ENCODE measurements around the gene PDLIM4. TPM values are rescaled to one million over a fixed set of nuclear protein-coding genes. Genes with fewer than 3 reads are reported as not detected.

Gene PDLIM4, protein sequence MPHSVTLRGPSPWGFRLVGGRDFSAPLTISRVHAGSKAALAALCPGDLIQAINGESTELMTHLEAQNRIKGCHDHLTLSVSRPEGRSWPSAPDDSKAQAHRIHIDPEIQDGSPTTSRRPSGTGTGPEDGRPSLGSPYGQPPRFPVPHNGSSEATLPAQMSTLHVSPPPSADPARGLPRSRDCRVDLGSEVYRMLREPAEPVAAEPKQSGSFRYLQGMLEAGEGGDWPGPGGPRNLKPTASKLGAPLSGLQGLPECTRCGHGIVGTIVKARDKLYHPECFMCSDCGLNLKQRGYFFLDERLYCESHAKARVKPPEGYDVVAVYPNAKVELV
- 20.0 TPM for polyA plus RNA-seq (2013, experiment 1 of 2)
- 18.6 TPM for polyA plus RNA-seq (2013, experiment 2 of 2)

DNA sequence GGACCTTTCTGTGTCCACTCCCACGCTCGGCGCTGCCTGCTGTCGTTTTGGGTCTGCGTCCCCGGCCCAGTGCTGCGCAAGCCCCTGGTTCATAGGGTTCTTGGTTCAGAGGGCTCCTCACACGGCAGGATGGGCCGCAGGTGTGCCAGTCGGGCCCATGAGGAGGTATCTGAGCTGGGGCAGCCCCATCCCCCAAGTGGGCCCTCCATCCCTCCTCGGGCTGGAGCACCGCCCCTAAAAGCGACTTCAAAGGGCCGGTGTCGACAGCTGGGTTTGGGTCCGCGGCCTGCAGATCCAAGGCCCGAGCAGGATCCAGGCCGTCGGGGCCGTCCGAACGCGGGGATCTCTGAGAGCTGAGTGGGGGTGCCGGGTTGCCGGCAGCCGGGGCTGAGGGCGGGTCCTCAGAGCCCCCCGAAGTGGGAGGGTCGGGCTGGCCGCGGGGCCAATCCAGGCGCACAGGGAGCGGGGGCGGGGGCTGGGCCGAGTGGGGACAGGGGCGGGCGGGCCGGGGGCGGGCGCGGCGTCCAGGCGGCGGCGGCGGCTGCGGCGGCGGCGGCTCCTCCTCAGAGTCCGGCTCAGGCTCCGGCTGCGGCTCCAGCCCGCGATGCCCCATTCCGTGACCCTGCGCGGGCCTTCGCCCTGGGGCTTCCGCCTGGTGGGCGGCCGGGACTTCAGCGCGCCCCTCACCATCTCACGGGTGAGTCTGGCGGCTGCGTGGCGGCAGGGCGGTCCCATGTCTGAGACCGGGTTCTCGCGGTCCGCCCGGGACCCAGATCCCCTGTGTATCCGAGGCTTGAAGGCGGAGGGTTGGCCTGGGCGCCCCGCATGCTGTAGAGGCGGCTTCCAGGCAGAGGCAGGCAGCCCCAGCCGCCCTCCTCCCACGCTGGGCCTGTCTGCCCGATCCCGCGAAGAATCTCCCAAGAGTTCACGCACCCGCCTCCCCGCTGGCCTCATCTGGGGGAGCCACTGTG, at the start of gene PDLIM4:
TSS of gene PDLIM4 (plus strand) at position 566 of the 971 bp plus-strand sequence. CDS start at position 605, 39 bp downstream.
- peak; percentile 71 for DNase-seq (ENCODE audit: low spot score)
- H3K14ac ChIP-seq (ENCODE audit: low read length) = peak within 1 kb of the TSS; percentile 97
- peak within 1 kb of the TSS; percentile 97 for H3K4me2 ChIP-seq (ENCODE audit: insufficient read depth, low read length, poor library complexity, severe bottlenecking)
- H3K9me3 ChIP-seq (replicated peaks in 1 of 2; ENCODE audit: control insufficient read depth in 2 of 2, insufficient read depth in 1 of 2, low read depth in 1 of 2, low read length in 2 of 2) = no peaks in the 10 kb centered on the region
- H3K27me3 ChIP-seq (ENCODE audit: control insufficient read depth in 3 of 3, insufficient read depth in 3 of 3, low read depth in 1 of 3, low read length in 3 of 3) = peaks cover 0 to 35% (median 3%) of the 10 kb centered on the region in 3 experiments
- peak within 1 kb of the TSS; percentile 75 for H3K23ac ChIP-seq (ENCODE audit: low read depth, low read length, poor library complexity)
- H2BK120ac ChIP-seq (ENCODE audit: low read depth, low read length) = peak within 1 kb of the TSS; percentile 76
- peak within 1 kb of the TSS; percentile 50 for H2BK12ac ChIP-seq (ENCODE audit: low read length)
- H2BK15ac ChIP-seq (ENCODE audit: low read length) = peak within 1 kb of the TSS; percentile 97
- peak within 1 kb of the TSS; percentile 95 for H4K8ac ChIP-seq (ENCODE audit: low read depth, low read length)
- H2AK5ac ChIP-seq (ENCODE audit: low read depth, low read length) = peak within 1 kb of the TSS; percentile 10
- peak within 1 kb of the TSS; percentile 49 for H2BK5ac ChIP-seq (ENCODE audit: low read length)
- no CpG with 5 or more reads among the region's 88 CpGs for WGBS, 2 donors (ENCODE audit: extremely low coverage in 2 of 2, insufficient read length in 2 of 2, insufficient replicate concordance in 1 of 2)
- no peaks in the 10 kb centered on the region for H3K79me1 ChIP-seq (ENCODE audit: low read depth, low read length)
- H2AFZ ChIP-seq (ENCODE audit: low read length) = peak within 1 kb of the TSS; percentile 64
- H3K4me1 ChIP-seq (ENCODE audit: control insufficient read depth in 2 of 2, insufficient read depth in 1 of 2, low read depth in 1 of 2, low read length in 2 of 2) = peaks cover 0 to 35% of the 10 kb centered on the region in 2 donors
- H3K4ac ChIP-seq (ENCODE audit: low read length) = peak within 1 kb of the TSS; percentile 91
- H3K4me3 ChIP-seq (ENCODE audit: low read length in 2 of 2) = peak within 1 kb of the TSS in 1 of 2 donors; percentile 88
- peak within 1 kb of the TSS; percentile 94 for H3K9ac ChIP-seq (ENCODE audit: low read depth, low read length, poor library complexity)
- H4K91ac ChIP-seq (ENCODE audit: low read depth, low read length, poor library complexity) = peak within 1 kb of the TSS; percentile 53
- H3K27ac ChIP-seq (replicated peaks; ENCODE audit: low read length) = no peak within 1 kb of the TSS
- peak within 1 kb of the TSS; percentile 98 for H3K18ac ChIP-seq (ENCODE audit: low read length)
- H3K36me3 ChIP-seq (replicated peaks in 1 of 2; ENCODE audit: control insufficient read depth in 2 of 2, insufficient read depth in 2 of 2, low read length in 2 of 2) = peaks cover 0 to 2% of the 10 kb centered on the region in 2 donors

- Histone ChIP-seq H4K8ac (ENCODE audit: low read depth, low read length) (no peak overlapping the region), H3K23ac (ENCODE audit: low read depth, low read length, poor library complexity) (no peak overlapping the region), H2AK5ac (ENCODE audit: low read depth, low read length) (no peak overlapping the region), H3K4ac (ENCODE audit: low read length) (no peak overlapping the region), H2BK15ac (ENCODE audit: low read length) (no peak overlapping the region), H3K27me3 (ENCODE audit: control insufficient read depth in 3 of 3, insufficient read depth in 3 of 3, low read depth in 1 of 3, low read length in 3 of 3) (no peaks in the 10 kb centered on the region), H3K18ac (ENCODE audit: low read length) (no peak overlapping the region), H2BK5ac (ENCODE audit: low read length) (no peak overlapping the region), H3K4me3 (ENCODE audit: low read length in 2 of 2) (no peak overlapping the region), H3K4me1 (ENCODE audit: control insufficient read depth in 2 of 2, insufficient read depth in 1 of 2, low read depth in 1 of 2, low read length in 2 of 2) (peaks cover 0 to 7% of the 10 kb centered on the region in 2 donors), H3K79me1 (ENCODE audit: low read depth, low read length) (no peaks in the 10 kb centered on the region), H2BK120ac (ENCODE audit: low read depth, low read length) (no peak overlapping the region), H4K91ac (ENCODE audit: low read depth, low read length, poor library complexity) (no peak overlapping the region), H3K9me3 (replicated peaks in 1 of 2; ENCODE audit: control insufficient read depth in 2 of 2, insufficient read depth in 1 of 2, low read depth in 1 of 2, low read length in 2 of 2) (no peaks in the 10 kb centered on the region), H2BK12ac (ENCODE audit: low read length) (no peak overlapping the region), H3K4me2 (ENCODE audit: insufficient read depth, low read length, poor library complexity, severe bottlenecking) (no peak overlapping the region), H3K14ac (ENCODE audit: low read length) (no peak overlapping the region), H2AFZ (ENCODE audit: low read length) (no peak overlapping the region), H3K36me3 (replicated peaks in 1 of 2; ENCODE audit: control insufficient read depth in 2 of 2, insufficient read depth in 2 of 2, low read length in 2 of 2) (no peaks in the 10 kb centered on the region), H3K27ac (replicated peaks; ENCODE audit: low read length) (no peak overlapping the region), H3K9ac (ENCODE audit: low read depth, low read length, poor library complexity) (peak overlapping the region; percentile 47)
- no peak for DNase-seq (ENCODE audit: low spot score)
- no CpG with 5 or more reads among the region's 5 CpGs for WGBS, 2 donors (ENCODE audit: extremely low coverage in 2 of 2, insufficient read length in 2 of 2, insufficient replicate concordance in 1 of 2)
Measured at GRCh38 chr5:132207778-132208177, 49.7 kb upstream of the PDLIM4 start.

DNA sequence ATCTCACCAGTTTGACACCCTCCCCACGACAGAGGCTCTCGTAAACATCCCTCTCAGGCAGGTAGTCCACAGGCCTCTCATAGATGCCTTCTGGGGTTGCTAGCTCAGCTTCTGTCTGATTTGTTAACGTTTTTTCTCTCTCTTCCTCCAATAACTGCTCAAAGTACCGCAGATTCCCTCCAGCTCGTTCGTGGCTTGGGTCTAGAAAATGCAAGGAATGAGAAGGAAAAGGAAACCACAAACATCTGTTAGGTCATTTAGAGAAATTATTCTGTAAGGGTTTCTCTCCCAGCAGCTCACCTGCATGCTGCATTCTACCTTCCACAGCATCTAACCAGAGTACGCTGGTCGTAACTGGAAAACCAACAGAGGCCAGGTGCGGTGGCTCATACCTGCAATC, 48.4 kb upstream of the PDLIM4 start:
- H3K27ac ChIP-seq (replicated peaks; ENCODE audit: low read length) = no peak overlapping the region

More for the DNA sequence above, 48.4 kb upstream of the PDLIM4 start:
- Histone ChIP-seq H4K91ac (ENCODE audit: low read depth, low read length, poor library complexity) (no peak overlapping the region), H4K8ac (ENCODE audit: low read depth, low read length) (no peak overlapping the region), H2AK5ac (ENCODE audit: low read depth, low read length) (no peak overlapping the region), H3K9ac (ENCODE audit: low read depth, low read length, poor library complexity) (no peak overlapping the region), H2BK120ac (ENCODE audit: low read depth, low read length) (no peak overlapping the region), H3K14ac (ENCODE audit: low read length) (no peak overlapping the region), H3K27me3 (ENCODE audit: control insufficient read depth in 3 of 3, insufficient read depth in 3 of 3, low read depth in 1 of 3, low read length in 3 of 3) (no peaks in the 10 kb centered on the region), H3K4me1 (ENCODE audit: control insufficient read depth in 2 of 2, insufficient read depth in 1 of 2, low read depth in 1 of 2, low read length in 2 of 2) (peaks cover 0 to 7% of the 10 kb centered on the region in 2 donors), H2BK12ac (ENCODE audit: low read length) (no peak overlapping the region), H3K18ac (ENCODE audit: low read length) (no peak overlapping the region), H3K36me3 (replicated peaks in 1 of 2; ENCODE audit: control insufficient read depth in 2 of 2, insufficient read depth in 2 of 2, low read length in 2 of 2) (no peaks in the 10 kb centered on the region), H3K4me2 (ENCODE audit: insufficient read depth, low read length, poor library complexity, severe bottlenecking) (no peak overlapping the region), H3K4ac (ENCODE audit: low read length) (no peak overlapping the region), H2AFZ (ENCODE audit: low read length) (no peak overlapping the region), H3K23ac (ENCODE audit: low read depth, low read length, poor library complexity) (no peak overlapping the region), H3K9me3 (replicated peaks in 1 of 2; ENCODE audit: control insufficient read depth in 2 of 2, insufficient read depth in 1 of 2, low read depth in 1 of 2, low read length in 2 of 2) (no peaks in the 10 kb centered on the region), H3K79me1 (ENCODE audit: low read depth, low read length) (no peaks in the 10 kb centered on the region), H2BK5ac (ENCODE audit: low read length) (no peak overlapping the region), H2BK15ac (ENCODE audit: low read length) (no peak overlapping the region), H3K4me3 (ENCODE audit: low read length in 2 of 2) (no peak overlapping the region)
- WGBS, 2 donors (ENCODE audit: extremely low coverage in 2 of 2, insufficient read length in 2 of 2, insufficient replicate concordance in 1 of 2) = no CpG with 5 or more reads among the region's 9 CpGs
- DNase-seq (ENCODE audit: low spot score) = no peak
